HG03159 (cell line): Measurements from ENCODE around the gene PRSS38.

ENCODE experiments used
- ATAC-seq: cut with Tn5 transposase; IDR thresholded peaks from one replicate; pipeline ENCODE4 v1.9.1; 2021; ENCODE audit warnings: mild to moderate bottlenecking, moderate library complexity; ENCODE audit not compliant: unreplicated experiment

PRSS38 gene

GRCh38 chr1:227884370-227885134, 69.1 kb downstream of the PRSS38 start:
- ATAC-seq = no peak

DNA sequence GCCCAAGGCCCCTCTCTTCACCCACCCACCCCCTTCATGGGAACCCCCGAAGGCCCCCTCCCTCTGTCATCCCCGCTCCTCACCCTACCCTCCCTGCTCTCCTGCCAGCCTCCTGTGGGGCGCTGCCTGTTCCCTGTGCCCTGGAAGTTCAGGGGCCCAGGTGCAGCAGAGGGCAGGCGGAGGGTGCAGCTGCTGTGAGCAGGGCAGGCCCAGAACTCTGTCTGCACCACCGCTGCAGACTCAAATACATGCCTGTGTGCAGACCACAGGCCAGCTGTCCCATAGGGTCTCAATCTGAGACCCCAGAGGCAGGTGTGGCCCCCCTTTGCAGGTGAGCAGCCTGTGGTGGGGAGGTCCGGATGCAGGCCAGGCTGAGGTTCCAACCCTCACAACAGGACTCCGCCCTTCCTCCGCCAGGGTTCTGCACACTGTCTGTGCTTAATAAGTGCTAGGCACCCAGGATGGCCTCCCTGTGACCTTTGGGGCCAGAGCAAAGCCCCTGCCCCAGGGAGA, 69.7 kb downstream of the PRSS38 start:
- no peak for ATAC-seq

DNA sequence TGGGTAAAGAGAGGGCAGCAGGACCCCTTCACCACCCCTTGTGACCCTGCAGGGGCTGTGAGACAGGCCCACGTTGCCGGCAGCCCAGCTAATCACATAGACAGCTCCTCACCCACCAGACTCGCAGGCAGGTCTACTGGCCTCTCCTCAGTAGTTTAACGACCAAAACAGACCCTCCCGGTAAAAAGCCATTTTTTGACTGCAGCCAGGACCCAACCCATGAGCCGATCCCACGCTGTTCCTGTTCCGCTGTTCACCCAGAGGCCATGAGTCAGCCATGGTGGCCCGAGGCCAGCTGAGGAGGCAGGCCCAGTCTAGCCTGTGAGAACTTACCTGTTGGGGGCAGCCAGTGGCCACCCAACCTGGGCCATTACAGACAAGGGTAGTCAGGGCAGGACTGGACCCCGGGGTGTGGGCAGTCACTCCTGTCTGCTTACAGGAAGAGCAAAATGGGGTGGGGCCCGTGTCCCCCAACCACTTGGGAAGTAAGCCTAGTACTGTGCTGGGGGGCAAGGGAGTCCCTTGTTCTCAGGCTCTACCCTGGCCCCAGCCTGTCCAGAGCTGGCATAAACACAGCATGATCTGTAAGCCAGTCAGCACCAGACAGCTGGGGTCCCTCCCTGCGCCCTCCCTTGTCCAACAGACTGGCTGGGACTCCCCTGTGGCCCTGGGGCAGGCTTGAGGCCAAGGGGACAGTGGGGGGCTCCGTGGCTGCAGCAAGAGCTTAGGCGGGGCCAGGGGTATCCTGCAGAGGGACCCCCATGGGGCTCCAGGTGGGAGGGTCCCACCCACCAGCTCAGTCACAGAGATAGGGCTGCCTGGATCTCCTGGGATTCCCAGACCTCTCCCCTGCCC, 70.4 kb downstream of the PRSS38 start:
- no peak for ATAC-seq

GRCh38 chr1:227886503-227886961, 71.1 kb downstream of the PRSS38 start:
- ATAC-seq = no peak

- ATAC-seq = no peak
These were observed 71.7 kb downstream of the PRSS38 start for GRCh38 chr1:227886993-227887696.

- ATAC-seq = no peak
These were observed 72.4 kb downstream of the PRSS38 start for GRCh38 chr1:227887697-227888403.

- no peak for ATAC-seq
These were observed 73.0 kb downstream of the PRSS38 start for GRCh38 chr1:227888404-227889046.

DNA sequence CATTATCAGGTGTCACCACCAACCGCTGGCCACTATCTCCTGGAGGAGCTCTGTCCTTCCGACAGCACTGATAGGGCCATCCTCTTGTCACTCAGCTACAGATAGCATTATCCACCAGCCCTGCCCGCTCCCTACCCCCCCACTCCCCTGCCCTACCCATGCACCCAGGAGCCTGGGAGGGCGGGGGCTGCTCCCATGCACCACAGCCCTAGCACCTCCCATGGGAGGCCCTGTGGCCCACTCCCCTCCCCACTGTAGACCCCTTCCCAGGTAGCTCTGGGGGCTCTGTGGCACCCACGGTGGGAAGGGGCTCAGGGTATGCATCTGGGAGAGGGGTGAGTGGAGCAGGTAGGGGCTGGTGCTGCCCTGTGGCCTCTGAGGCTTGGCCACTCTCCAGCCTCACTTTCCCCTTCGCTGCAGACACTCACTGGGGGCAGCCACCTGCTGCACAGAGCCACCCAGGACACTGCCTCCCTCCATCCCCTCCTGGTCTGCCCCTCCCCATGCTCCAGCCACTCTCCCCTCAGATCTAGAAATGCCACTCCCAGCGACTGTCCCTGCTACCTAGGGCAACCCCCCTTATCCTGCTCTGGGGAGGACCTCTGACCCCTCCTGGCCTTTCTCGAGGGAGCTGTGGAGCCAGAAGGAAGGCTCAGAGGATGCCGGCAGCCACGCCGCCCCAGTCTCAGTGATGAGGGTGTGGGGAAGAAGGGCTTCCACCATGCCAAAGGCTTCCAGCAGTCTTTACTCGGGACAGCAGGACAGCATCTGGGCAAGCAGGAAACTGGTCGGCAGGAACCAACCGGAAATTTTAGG, 73.8 kb downstream of the PRSS38 start:
- ATAC-seq = no peak

DNA sequence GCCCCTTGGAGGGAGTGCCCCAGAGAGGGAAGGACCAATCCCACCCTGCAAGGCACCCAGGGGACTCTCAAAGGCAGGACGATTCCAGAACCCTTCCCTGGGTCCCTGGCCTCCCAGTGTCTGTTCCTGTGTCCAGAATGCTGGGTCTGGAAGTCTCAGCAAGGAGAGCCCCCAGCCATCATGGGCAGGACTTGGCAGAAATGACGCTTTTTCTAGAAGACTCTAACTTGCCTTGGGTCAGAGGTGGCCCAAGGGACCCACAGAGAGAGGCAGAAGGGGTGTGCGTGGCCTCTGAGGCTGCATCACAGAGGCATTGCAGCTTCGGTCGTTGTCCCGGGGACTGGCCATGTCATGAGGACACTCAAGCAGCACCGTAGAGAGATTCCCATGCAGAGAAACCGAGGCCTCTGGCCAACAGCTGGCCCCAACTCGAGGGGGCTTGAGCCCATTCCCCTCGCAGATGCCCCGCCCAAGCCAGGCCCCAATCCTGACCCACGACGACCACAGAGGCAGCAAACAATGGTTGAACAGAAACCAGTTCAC, 74.5 kb downstream of the PRSS38 start:
- no peak for ATAC-seq

- ATAC-seq = no peak
These were observed 75.2 kb downstream of the PRSS38 start for GRCh38 chr1:227890451-227891222.

DNA sequence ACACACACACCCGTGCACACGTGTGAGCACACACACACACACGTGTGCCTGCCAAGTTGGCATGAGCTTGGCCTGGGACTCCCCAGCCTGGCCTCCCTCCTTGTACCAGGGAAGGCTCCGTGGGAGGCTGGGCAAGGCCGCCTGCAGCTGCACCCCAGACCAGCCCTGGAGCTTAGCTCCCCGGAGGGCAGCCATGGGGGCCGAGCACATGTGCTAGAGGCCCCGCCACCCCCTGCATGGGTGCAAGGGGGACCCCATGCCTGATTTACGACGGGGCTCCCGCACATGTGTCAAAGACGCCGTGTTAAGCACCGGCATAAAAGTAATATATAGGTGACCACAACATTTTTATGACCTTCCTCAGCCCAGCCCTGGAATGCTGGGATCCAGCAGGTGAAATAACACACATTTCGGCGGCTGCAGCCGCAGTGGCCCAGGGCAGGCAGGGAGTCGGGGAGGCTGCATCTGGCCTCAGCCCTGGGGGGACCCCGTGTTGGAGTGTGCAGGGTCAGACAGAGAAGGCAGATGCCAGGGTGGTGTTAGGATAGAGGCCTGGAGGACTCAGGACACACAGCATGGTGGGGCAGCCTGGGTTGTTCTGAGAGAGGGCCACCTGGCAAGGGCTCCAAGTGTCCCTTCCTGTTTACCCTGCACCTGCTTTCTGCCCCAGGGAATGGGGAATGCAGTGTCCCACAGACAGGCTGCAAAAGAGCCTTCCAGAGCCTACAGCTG, 75.9 kb downstream of the PRSS38 start:
- ATAC-seq = no peak

- no peak for ATAC-seq
These were observed 76.5 kb downstream of the PRSS38 start for GRCh38 chr1:227891955-227892488.

DNA sequence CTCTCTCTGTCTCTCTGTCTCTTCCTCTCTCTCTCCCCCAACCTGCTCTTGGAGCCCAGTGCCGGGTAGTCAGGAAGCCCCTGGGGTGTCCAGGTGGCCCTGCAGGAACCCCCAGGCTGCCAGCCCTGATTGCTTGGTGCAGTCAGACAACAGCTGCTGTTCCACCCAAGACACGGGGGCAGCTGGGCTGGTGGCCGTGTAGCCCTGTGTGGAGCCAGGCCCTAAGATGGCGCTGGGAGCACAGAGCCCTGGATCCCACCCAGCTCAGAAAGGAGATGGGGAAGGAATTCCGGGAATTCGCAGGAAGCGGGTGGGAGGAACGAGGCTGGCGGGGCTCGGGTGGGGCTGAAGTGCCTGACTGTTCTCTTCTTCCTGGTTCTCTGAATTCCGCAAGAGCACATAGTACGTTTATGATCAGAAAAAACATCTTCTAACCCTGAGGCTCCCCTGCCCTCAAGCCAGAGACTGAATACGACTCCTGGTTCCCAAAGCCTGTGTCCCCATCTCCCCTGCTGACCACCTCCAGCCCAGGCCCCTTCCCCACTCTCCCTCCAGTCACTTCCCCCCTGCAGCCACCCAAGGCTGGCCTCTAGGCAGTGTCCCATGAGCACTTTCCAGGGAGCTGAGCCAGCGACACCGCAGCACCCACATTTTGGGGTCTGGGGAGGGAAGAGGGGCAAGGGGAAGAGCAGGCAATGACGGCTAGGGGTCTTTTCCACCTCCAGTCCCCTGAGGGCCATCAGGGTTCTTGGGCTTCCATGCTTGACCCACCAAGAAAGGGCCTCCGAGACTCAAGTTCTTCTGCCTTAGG, 77.2 kb downstream of the PRSS38 start:
- ATAC-seq = no peak

GRCh38 chr1:227893300-227893948, 77.9 kb downstream of the PRSS38 start:
- ATAC-seq = no peak

GRCh38 chr1:227893949-227894721, 78.7 kb downstream of the PRSS38 start:
- no peak for ATAC-seq
